ENCODE measurements around the gene DNAJC15. TPM values are rescaled to one million over a fixed set of nuclear protein-coding genes. Genes with fewer than 3 reads are reported as not detected.

DNAJC15 gene
- total RNA-seq, 1 donor from 2014 or later: 17.1 TPM

DNA sequence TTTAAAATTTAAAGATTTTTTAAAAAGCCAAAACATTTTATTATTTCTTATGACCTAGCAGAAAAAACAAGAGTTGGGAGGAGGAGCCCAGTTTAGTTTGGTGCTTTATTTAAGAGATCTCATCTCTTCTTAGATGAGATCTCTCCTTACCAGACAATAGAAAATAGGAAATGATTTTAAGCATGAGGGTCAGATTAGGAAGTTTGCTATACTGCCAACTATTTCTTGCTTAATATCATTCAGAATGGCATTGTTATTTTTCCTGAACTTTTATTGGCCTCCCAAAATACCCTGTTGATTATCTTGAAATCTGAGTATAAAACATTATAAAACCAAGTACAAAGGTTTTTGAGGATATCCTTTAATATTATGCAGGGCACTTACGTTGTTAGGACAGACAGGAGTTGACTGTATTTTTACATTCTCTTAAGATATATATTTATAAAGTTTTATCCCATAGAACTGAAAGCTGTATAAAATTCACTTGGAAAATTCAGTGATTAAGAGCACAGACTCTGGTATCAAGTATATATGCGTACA, 56.1 kb downstream of the DNAJC15 start:
- intact Hi-C loops (cut with micrococcal nuclease): loop anchor here (10.0 kb wide), 1 partner anchor 105 kb away; no protein-coding TSS in a partner anchor

DNA sequence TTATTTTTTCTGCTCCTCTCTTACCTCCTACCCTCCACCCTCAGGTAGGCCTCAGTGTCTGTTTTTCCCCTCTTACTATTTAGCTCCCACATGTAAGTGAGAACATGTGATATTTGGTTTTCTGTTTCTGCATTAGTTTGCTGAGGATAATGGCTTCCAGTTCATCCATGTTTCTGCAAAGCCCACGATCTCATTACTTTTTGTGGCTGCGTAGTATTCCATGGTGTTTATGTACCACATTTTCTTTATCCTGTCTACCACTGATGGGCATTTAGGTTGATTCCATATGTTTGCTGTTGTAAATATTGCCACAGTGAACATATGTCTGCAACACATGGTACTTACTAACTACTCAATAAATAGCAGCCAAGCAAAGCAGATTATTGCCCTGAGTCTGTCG, 56.8 kb downstream of the DNAJC15 start:
- intact Hi-C loops (cut with micrococcal nuclease): no loop called here

DNA sequence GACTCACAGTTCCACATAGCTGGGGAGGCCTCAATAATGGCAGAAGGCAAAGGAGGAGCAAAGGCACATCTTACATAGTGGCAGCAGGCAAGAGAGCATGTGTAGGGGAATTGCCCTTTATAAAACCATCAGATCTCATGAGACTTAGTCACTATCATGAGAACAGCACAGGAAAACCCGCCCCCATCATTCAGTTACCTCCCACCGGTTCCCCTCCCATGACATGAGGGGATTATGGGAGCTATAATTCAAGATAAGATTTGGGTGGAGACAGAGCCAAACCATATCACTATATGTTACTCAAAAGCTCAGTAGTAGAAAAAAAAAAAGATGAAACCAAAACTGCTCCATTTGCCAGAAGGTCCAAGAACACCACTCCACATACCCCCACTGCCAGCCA, 58.5 kb downstream of the DNAJC15 start:
- intact Hi-C loops (cut with micrococcal nuclease): no loop called here

DNA sequence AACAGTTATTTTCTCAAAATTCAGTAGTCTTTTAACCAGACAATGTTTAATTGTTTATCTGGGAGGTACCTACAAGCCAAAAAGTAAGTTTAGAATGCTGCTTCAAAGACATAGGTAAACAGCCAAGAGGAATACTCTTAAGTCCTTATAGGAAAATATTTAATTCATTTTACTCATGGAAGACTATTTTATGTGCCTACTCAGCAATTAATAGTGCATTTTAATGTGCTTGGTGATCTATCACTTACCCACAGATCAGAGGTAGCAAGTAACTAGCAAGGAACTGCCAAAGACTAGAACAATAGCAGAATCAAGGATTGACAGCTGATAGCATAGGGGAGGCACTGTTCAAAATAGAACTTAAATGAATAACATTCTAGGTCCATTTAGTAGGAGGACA, 60.4 kb downstream of the DNAJC15 start:
- intact Hi-C loops (cut with micrococcal nuclease): no loop called here

DNA sequence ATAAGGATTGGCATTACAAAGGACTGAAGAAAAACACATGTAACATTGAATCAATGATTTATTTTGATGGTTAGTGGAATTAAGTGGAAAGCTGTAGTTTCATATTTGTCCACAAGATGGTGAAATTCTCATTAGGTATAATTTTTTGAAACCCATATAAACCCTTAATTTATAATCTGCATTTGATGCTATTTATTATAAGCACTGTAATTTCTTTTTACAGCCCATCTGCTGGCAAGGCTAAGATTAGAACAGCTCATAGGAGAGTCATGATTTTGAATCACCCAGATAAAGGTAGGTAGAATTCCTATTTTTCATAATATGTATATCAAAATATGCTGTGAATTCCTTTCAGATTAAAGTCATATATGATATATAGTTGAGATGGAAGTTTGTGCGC, 62.2 kb downstream of the DNAJC15 start:
- intact Hi-C loops (cut with micrococcal nuclease): loop anchor here (5.0 kb wide), 2 partner anchors 717 to 787 kb away; no protein-coding TSS in a partner anchor

DNA sequence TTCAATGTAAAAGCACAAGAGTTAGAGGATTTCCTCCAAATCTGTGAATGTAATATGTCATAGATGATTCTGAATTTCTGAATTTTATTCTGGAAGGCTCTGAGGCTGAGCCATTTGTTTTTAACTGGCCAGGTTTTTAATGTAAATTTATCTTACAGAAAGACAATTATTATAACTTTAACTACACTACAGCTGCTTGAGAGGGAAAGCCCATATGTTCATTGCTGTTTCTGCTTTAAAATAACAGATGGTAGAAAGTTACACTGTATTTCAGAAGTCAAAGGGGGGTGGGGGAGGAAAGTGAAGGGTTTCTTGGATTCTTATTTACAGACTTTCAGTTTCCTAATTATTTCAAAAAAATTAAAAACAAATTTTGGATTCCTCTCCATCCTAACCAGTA, 62.8 kb downstream of the DNAJC15 start:
- intact Hi-C loops (cut with micrococcal nuclease): loop anchor here (5.0 kb wide), 2 partner anchors 716 to 786 kb away; no protein-coding TSS in a partner anchor

DNA sequence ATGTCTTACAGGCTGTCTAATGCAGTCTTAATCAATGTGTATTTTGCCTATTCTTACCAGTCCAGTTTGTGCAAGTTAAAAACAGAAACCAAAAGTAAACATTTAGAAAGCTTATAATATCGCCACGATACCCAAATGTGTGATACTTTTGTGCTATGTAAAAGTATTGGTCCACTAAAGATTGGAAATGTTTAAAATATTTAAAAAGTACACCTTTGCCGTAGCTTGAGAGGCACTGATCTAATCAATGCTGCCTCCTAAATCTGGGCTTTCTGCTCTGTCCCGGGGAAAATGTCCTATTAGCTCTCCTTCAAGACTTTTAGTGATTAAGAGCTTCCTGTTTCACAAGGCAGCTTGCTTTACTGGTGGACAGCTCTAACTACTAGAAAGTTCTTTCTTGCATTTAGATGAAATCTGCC, 64.7 kb downstream of the DNAJC15 start:
- intact Hi-C loops (cut with micrococcal nuclease): loop anchor here (5.0 kb wide), 2 partner anchors 714 to 784 kb away; no protein-coding TSS in a partner anchor

DNA sequence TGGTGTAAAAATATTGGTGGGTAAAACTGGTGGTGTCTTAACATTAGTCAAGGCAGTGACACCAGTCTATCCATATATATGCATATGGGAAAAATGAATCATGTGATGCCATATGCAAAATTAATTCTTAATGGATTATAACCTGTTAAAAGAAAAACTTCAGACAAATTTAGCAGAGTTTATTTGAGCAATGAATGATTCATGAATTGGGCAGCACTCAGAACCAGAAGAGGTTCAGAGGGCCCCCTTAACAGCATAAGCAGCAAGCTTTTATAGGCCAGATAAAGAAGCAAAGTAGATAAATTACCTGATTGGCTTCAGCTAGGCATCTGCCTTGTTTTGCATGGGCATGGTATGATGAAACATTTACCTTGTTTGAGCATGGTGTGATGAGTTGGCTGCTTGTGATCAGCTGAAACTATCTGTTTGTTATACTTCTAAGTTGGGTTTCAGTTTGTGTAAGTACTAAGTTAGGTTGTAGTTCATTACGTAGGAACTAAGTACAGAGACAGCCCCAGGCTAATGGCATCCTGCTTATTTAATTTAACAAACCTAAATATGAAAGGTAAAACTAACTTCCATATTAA, 66.6 kb downstream of the DNAJC15 start:
- intact Hi-C loops (cut with micrococcal nuclease): loop anchor here (5.0 kb wide), 2 partner anchors 712 to 782 kb away; no protein-coding TSS in a partner anchor

DNA sequence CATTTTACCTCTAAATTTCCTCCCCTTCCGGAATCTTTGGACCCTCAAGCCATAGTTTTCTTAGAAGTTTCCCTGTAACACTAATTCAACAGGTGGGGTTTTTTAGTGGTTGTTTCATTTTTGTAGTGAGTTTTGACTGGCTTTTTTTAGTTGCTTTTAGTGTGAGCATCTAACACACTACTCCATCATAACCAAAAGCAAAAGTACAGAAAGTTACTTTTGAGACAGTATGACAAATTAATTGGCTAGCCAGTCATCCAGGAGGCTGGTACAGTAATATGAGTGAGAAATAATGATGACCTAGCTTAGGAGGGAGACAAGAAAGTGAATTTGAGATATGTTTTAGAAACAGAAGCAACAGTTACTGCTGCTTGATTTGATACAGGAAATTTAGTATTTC, 71.5 kb downstream of the DNAJC15 start:
- intact Hi-C loops (cut with micrococcal nuclease): no loop called here

DNA sequence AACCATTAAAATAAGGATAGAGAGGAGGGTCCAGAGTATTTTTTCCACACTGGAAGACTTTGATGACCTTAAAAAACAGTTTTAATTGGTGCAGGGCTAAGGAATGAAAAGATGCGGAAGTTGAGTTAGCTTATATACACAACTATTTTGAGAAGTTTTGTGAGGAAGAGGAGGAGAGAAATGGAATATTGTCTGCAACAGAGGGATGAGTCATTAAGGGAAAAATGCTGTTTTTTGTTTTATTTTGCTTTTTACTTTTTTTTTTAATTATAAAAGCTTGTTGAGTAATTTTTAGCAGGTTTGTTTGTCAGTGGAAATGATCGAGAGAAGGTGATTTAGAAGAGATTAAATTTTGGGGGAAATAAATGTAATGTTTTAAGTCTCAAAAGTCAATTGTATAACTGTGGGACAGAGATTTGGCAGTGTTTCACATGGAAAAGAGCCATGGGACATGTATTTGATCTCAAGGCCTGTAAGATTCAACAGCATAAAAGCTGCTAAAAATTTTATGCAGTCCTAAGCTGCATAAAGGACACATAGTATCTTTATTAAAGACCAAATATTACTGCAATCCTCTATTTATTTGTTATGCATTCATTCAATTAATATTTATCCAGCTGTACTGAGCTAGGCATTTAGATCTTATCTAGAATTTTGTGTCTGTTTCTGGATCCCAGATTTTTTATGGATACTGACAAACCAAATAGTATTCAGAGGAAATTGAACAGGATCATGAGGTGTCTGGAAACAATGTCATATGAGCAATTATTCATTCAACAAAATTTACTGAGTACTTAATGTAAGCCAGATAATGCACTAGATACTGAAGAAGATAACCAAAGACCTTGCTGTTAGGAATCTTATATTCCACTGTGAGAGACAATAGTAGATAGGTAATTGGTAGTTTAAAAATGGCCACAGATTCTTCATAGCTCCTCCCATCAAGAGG, 72.7 kb downstream of the DNAJC15 start:
- intact Hi-C loops (cut with micrococcal nuclease): no loop called here

DNA sequence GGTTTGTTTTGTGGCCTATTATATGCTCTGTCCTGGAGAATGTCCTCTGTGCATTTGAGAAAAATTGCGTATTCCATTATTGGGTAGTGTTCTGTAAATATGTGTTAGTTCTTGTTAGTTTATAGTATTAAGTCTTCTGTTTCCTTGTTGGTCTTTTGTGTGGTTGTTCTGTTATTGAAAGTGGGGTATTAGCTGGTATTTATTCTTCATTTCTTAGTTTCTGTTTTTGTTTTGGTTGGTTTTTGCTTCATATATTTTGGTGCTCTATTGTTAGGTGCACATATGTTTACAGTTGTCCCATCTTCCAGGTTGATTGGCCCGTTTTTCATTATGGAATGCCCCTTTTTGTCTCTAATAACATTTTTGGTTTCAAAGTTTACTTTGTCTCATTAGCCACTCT, 77.3 kb downstream of the DNAJC15 start:
- intact Hi-C loops (cut with micrococcal nuclease): no loop called here

DNA sequence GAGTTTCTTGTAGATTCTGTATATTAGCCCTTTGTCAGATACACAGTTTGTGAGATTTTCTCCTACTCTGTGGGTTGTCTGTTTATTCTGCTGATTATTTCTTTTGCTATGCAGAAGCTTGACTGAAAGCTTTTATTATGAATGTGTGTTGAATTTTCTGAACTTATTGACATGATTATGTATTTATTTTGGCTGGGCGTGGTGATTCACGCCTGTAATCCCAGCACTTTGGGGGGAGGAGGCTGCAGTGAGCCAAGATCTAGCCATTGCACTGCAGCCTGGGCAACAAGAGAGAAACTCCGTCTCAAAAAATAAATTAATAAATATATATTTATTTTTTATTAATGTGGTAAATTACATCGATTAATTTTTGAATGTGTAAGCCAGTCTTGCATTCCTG, 78.9 kb downstream of the DNAJC15 start:
- intact Hi-C loops (cut with micrococcal nuclease): no loop called here

DNA sequence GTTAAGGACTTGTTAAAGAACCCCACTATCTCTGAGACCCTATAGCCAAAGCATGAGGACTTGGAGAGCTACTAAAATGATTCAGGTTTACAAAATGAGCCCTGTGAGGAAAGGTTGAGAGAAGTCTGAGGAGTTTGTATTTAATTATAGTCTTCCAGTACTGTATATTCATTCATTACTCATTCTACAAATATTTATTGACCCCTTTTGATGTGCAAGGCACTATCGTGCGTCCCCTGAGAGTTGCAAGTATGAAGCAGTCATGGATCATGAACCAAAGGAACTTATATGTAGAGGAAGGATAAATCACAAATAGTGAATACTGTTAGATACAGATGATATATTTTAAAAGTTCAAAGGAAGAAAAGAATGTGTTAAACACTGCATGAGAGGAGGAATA, 84.4 kb downstream of the DNAJC15 start:
- intact Hi-C loops (cut with micrococcal nuclease): no loop called here

DNA sequence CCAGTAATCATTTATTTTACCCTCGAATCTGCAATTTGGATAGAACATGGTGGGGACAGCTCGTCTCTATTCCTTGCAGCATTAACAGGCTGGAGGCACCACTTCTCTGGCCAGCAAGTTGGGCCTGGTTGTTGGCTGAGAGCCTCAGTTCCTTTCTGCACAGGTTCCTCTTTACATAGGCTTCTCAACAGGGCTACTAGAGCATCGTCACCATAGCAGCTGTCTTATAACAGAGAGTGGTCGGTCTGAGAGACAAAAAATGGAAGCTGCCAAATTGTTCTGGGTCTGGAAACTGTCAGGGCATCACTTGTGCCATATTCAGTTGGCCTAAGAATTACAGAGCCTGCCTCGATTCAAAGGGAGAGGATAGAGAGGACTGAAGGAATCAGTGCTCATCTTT, 86.7 kb downstream of the DNAJC15 start:
- intact Hi-C loops (cut with micrococcal nuclease): no loop called here

DNA sequence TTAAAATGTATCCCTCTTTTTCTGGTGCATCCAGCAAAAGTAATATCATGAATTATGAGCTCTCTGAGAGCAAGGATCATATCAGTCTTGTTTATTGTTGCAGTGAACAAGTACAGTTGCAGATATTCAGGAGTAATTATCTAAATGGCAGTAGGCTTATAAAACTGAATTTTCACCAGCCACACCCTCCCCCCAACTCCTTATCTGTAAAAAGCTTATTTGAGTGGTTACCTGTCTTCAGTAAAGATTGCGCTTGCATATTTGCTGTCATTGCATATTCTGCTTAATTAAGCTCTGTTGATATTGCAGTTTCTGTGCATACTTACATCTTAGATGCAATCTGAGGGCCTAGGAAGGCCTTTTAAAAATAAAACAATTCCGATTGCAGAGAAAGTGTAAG, 87.3 kb downstream of the DNAJC15 start:
- intact Hi-C loops (cut with micrococcal nuclease): no loop called here

DNA sequence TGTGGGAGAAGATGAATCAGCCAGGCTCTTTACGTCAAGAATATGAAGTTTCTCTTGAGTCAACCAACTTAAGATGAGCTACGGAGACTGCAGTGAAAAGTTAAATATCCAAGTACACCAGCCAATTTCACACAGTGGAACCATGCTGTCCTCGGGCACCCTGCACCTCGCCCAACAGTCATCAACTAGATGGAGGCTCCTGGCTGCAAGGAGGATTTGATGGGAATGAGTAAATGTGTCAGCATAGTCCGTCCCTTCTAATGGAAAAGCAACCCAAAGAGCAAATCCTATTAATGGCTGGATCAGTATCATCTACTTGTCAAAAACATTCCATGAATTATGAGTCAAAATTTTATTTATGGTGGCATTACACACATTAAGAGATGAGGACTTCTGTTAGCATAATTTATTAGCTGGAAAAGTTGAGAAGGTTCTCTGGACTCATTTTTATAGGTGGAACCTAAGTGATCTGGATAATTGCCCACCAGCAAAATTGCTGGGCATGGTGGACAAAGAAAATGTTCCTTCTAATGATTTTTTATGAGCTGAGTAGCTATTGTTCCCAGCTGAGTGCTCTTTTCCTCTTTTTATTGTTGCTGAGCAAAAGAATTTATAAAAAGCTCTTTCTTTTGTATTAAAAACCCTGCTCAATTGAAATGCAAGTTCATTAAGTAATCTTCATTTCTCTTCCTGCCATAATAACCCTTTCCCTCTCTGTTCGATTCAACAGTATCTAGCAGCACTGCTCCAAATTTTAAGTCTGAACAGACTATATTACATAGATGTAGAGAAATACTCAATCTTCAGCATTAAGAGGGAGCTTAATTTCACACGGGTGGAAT, 88.4 kb downstream of the DNAJC15 start:
- intact Hi-C loops (cut with micrococcal nuclease): no loop called here

DNA sequence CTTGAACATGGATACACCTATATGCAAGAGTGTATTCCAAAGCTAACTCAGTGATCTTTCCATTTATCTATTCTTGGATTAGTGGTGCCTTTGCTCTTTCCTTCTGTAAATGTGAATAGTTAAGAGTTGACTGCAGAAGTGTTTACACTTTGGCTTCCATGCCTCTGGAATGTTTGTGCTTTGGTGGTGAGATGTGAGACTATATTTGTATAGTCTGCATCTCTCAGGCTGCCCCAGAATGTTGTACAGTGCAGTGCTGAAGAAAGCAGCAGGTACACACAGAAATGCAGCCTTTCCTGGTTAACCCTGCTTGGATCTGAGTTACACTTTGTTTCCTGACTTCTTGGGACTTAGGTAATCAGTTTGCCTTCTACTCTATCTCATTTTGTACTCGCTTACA, 90.2 kb downstream of the DNAJC15 start:
- intact Hi-C loops (cut with micrococcal nuclease): no loop called here

DNA sequence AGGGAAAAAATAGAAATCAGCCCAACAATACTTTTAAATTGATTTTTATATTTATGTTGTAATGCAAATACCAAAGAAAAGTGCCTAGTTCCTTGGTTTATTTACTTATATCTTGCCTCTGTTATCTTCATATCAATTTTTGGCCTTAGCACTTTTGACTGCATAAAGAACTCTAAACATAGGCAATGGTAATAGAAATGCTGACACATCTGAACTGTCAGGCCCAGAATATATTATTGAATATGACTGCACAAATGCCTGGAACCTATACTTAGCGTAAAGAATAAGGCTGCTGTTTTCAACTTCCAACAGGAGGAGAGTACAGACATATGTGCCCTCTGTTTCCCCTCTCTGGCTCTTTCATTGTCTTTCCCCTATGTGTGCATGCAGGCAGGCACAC, 91.1 kb downstream of the DNAJC15 start:
- intact Hi-C loops (cut with micrococcal nuclease): no loop called here

DNA sequence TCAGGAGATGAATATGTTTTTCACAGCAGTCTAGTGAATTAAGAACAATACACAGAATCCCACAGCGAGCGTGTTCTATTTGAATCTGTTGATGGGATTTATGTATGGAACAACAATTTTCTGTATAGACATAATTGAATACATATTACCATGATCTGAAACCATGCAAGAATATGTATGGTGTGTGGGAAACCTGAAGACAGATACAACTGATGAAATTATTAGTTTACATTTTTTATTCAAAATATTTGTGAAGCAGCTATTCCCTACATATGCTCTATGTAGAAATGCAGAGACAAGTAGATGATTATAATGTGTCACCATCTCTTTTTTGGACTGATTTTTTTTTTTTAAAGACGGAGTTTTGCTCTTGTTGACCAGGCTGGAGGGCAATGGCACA, 91.8 kb downstream of the DNAJC15 start:
- intact Hi-C loops (cut with micrococcal nuclease): no loop called here

DNA sequence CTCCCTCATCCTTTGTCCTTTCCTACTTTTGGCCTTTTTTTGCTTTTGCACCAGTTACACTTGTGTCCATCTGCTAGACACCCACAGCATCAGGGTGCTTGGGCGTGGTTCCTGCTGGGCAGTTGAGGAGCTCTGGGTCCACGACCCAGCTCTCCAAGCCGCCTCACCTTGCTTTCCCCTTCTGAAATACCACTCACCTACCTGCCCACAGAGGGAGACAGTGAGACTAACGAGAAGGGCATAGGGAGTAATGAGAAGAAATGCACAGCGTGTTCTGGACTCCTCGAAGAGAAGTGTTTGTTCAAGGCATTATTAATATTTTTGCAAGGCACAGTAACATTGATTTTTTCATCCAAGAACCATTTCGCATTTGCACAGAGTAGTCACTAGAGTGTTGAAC, 92.9 kb downstream of the DNAJC15 start:
- intact Hi-C loops (cut with micrococcal nuclease): no loop called here

DNA sequence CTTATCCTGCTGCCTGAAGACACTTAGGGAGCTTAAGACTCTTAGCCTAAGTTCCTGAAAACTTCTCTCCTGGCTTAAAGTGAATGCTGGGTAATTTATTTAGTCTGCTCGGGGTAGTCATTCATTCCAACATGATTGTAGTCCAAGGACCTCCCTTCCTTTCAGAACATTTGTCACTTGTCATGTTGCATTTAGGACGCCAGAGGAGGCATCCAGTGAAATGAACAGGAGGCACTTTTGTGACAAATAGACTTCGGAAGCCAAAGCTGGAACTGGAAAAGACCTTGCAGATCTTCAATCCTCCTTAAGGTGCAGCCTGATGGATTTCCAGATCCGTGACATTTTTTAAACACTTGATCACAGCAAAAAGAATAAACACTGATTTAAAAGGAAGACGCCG, 95.1 kb downstream of the DNAJC15 start:
- intact Hi-C loops (cut with micrococcal nuclease): no loop called here
